GM12875 (cell line): Measurements from ENCODE around the gene AFP.

ENCODE experiments used
- H3K4me3 ChIP-seq: one replicate; pipeline ENCODE4 v1.5.1; 2011; ENCODE audit warnings: low read depth, low read length, control low read depth
- CTCF ChIP-seq: IDR thresholded peaks from 2 replicates; pipeline ENCODE4 v1.5.1; 2011; ENCODE audit warnings: low read depth, mild to moderate bottlenecking, control low read depth, inconsistent platforms, low read length, moderate library complexity, borderline replicate concordance; ENCODE audit not compliant: insufficient read depth

The AFP gene

GRCh38 chr4:73436674-73437557 lies 895 bp downstream of the AFP start:
- no peak for TF ChIP-seq CTCF
- H3K4me3 ChIP-seq, result no peak overlapping the region

- TF ChIP-seq CTCF, result no peak
- H3K4me3 ChIP-seq, result no peak overlapping the region
Measured at GRCh38 chr4:73437558-73437956, 1.5 kb downstream of the AFP start.

- no peak for TF ChIP-seq CTCF
- no peak overlapping the region for H3K4me3 ChIP-seq
Measured at GRCh38 chr4:73438048-73438447, 2.0 kb downstream of the AFP start.

- H3K4me3 ChIP-seq, result no peak overlapping the region
- no peak for TF ChIP-seq CTCF
Measured at GRCh38 chr4:73438582-73439215, 2.7 kb downstream of the AFP start.

- TF ChIP-seq CTCF, result no peak
- H3K4me3 ChIP-seq, result no peak overlapping the region
Measured at GRCh38 chr4:73439445-73439844, 3.4 kb downstream of the AFP start.

GRCh38 chr4:73439991-73440390 lies 4.0 kb downstream of the AFP start:
- no peak for TF ChIP-seq CTCF
- no peak overlapping the region for H3K4me3 ChIP-seq

- no peak for TF ChIP-seq CTCF
- no peak overlapping the region for H3K4me3 ChIP-seq
Measured at GRCh38 chr4:73440653-73441052, 4.6 kb downstream of the AFP start.
